GM21786 (cell line): ENCODE data around the gene ITPKB.

ENCODE experiments used
- ATAC-seq: cut with Tn5 transposase; IDR thresholded peaks from one replicate; pipeline ENCODE4 v1.9.1; 2021; ENCODE audit not compliant: unreplicated experiment

Gene ITPKB

GRCh38 chr1:226586116-226586515 lies 153.0 kb downstream of the ITPKB start:
- no peak for ATAC-seq

- ATAC-seq, result no peak
Observed at GRCh38 chr1:226584164-226584563, 154.9 kb downstream of the ITPKB start.

GRCh38 chr1:226582966-226583365 lies 156.1 kb downstream of the ITPKB start:
- no peak for ATAC-seq
